Thyroid gland (tissue), 4 donors: Measurements from ENCODE around the gene SMARCE1. TPM values are rescaled to one million over a fixed set of nuclear protein-coding genes. Genes with fewer than 3 reads are reported as not detected.

Source experiments
- DNase-seq, 2 donors: peaks; one replicate each; pipeline ENCODE4 v3.0.0-alpha.2; 2019
- H3K27ac ChIP-seq, 3 donors: fragments of 200-600 bp; sonication (generic); 1 replicate in 2 of 3; 2 replicates in 1 of 3; pipeline ENCODE4 v1.5.1; 2016 to 2019; ENCODE audit warnings: mild to moderate bottlenecking in 1 of 3, moderate library complexity in 1 of 3
- H3K27me3 ChIP-seq: fragments of 200-600 bp; sonication (generic); one replicate; pipeline ENCODE4 v1.5.1; 2019
- H3K36me3 ChIP-seq, 2 donors: fragments of 200-600 bp; sonication (generic); one replicate each; pipeline ENCODE4 v1.5.1; 2016 to 2019
- H3K4me1 ChIP-seq, 2 donors: fragments of 200-600 bp; sonication (generic); one replicate each; pipeline ENCODE4 v1.5.1; 2017 to 2019
- H3K4me3 ChIP-seq, 3 donors: fragments of 200-600 bp; sonication (generic); replicated peaks in 1 of 3; 1 replicate in 2 of 3; 2 replicates in 1 of 3; pipeline ENCODE4 v1.5.1; 2016; ENCODE audit warnings: mild to moderate bottlenecking in 1 of 3
- H3K9me3 ChIP-seq: fragments of 200-600 bp; sonication (generic); one replicate; pipeline ENCODE4 v1.5.1; 2017
- POLR2A ChIP-seq, 2 donors: fragments of 450-650 bp; IDR thresholded peaks; one replicate each; pipeline ENCODE4 v1.6.1; 2017; ENCODE audit warnings: antibody characterized with exemption in 2 of 2, mild to moderate bottlenecking in 2 of 2, moderate library complexity in 1 of 2
- WGBS, 2 donors: methylation state at CpG; one replicate each; pipeline ENCODE4 v1.1.5; 2017; 5-methylcytosine and 5-hydroxymethylcytosine counted together
- intact Hi-C: fragments of 100-400 bp; cut with DNase I; formaldehyde crosslinking; loops from one replicate; pipeline ENCODE4 v1.15.1; 2023
- total RNA-seq, 4 donors: library from RNA; depleted of rRNA; stranded (reverse); fragments of >200 nt; gene quantifications; one replicate each; pipeline ENCODE4 v1.2.3, GENCODE V29; 2016
- TF ChIP-seq, protein P1 (sequence below), 6 experiments: fragments of 200-600 bp in 3 of 6; fragments of 450-650 bp in 3 of 6; sonication (generic) in 3 of 6; IDR thresholded peaks; one replicate each; pipeline ENCODE4 v1.5.1; 2016 to 2019; ENCODE audit warnings: antibody characterized with exemption in 6 of 6, mild to moderate bottlenecking in 2 of 6, inconsistent platforms in 1 of 6, moderate library complexity in 1 of 6

The SMARCE1 gene
- total RNA-seq, 4 donors from 2014 or later: 82.1 to 125 (median 108) TPM

GRCh38 chr17:40622509-40622928, 25.1 kb downstream of the SMARCE1 start:
- 55 to 59% methylated on average over 3 of the region's 3 CpGs for WGBS, 2 donors
- no peaks in the 10 kb centered on the region for H3K27me3 ChIP-seq
- no peak overlapping the region for H3K27ac ChIP-seq
- TF ChIP-seq, protein P1, sequence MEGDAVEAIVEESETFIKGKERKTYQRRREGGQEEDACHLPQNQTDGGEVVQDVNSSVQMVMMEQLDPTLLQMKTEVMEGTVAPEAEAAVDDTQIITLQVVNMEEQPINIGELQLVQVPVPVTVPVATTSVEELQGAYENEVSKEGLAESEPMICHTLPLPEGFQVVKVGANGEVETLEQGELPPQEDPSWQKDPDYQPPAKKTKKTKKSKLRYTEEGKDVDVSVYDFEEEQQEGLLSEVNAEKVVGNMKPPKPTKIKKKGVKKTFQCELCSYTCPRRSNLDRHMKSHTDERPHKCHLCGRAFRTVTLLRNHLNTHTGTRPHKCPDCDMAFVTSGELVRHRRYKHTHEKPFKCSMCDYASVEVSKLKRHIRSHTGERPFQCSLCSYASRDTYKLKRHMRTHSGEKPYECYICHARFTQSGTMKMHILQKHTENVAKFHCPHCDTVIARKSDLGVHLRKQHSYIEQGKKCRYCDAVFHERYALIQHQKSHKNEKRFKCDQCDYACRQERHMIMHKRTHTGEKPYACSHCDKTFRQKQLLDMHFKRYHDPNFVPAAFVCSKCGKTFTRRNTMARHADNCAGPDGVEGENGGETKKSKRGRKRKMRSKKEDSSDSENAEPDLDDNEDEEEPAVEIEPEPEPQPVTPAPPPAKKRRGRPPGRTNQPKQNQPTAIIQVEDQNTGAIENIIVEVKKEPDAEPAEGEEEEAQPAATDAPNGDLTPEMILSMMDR (IDR thresholded peaks at IDR 0.05): no peak
- no peak for TF ChIP-seq POLR2A (IDR thresholded peaks at IDR 0.05)
- H3K36me3 ChIP-seq: no peaks in the 10 kb centered on the region
- H3K9me3 ChIP-seq: no peaks in the 10 kb centered on the region
- H3K4me1 ChIP-seq: peaks cover 0 to 6% of the 10 kb centered on the region in 2 donors
- H3K4me3 ChIP-seq: no peak overlapping the region
- intact Hi-C loops: no loop called here
- DNase-seq: no peak

GRCh38 chr17:40621578-40621977, 26.0 kb downstream of the SMARCE1 start:
- H3K27ac ChIP-seq: no peak overlapping the region
- 71 to 73% methylated on average over 8 of the region's 8 CpGs for WGBS, 2 donors
- TF ChIP-seq POLR2A (IDR thresholded peaks at IDR 0.05): no peak
- TF ChIP-seq, protein P1 (IDR thresholded peaks at IDR 0.05): no peak

DNA sequence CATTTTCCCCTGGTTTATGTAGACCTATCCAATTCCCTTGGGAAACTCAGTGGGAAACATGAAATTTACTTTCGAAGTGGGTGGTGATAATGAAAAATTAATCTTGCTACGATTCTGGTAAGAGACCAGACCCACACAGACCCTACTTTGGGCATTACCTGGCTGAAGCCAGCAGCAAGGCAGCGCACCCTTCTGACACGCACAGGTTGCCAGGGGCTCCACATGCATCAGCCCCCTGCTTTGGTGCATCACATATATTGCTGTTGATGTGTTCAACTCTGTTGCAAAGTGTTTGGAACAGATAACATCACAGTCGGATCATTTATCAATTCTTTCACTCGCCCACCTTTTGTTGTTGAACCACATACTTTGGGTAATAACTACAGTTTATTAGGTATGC, 26.6 kb downstream of the SMARCE1 start:
- TF ChIP-seq POLR2A (IDR thresholded peaks at IDR 0.05): no peak
- TF ChIP-seq, protein P1 (IDR thresholded peaks at IDR 0.05): no peak
- no peak overlapping the region for H3K27ac ChIP-seq
- no peaks in the 10 kb centered on the region for H3K36me3 ChIP-seq
- H3K4me1 ChIP-seq: peaks cover 0 to 6% of the 10 kb centered on the region in 2 donors
- H3K27me3 ChIP-seq: no peaks in the 10 kb centered on the region
- WGBS, 2 donors: 92 to 94% methylated on average over 6 of the region's 6 CpGs
- no peak overlapping the region for H3K4me3 ChIP-seq
- no peaks in the 10 kb centered on the region for H3K9me3 ChIP-seq
- no peak for DNase-seq
- intact Hi-C loops: no loop called here

More at GRCh38 chr17:40621578-40621977, 26.0 kb downstream of the SMARCE1 start:
- intact Hi-C loops: no loop called here
- Histone ChIP-seq H3K36me3 (no peaks in the 10 kb centered on the region), H3K27me3 (no peaks in the 10 kb centered on the region), H3K4me3 (no peak overlapping the region), H3K4me1 (peaks cover 0 to 6% of the 10 kb centered on the region in 2 donors), H3K9me3 (no peaks in the 10 kb centered on the region)
- no peak for DNase-seq

DNA sequence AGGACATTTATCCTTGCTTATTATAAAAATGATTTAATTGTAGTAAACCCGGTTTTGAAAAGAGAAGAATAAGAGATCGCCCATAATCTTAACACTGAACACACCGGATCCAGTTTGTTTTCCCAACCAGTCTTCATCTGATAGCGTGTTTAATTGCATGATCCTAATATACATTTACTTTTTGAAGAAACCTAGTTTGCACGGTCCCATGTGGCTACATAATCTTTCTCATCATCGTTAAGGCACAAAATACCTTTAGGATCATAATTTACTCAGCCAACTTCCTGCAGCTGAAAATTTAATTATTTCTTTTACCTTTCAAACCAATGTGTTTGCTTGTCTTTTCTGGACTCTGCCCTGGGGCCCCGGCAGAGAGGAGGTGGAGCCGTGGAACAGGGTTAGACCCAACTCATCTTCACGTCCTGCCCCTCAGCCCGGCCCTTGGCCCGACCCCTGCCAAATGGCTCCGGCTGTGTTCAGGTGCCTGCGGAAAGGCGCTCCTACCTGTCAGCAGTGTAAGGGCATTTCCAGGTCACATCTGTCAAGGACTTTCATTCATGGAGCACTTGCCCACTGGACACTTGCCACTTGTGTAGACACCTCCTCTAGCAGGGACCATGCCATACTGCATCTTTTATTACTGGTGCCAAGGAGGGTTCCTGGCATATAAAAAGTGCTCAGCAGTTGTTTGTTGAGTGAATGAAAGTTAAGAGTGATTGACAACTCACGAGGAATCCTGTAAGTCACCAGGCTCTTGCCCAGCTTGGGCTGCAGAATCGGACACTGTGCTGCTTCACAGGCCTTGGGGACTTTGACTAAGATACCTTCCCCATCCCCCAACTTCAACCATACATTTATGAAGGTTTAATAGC, 28.6 kb downstream of the SMARCE1 start:
- DNase-seq: no peak
- Histone ChIP-seq H3K36me3 (no peaks in the 10 kb centered on the region), H3K4me1 (peaks cover 0 to 6% of the 10 kb centered on the region in 2 donors), H3K27me3 (no peaks in the 10 kb centered on the region), H3K27ac (no peak overlapping the region), H3K9me3 (no peaks in the 10 kb centered on the region), H3K4me3 (no peak overlapping the region)
- WGBS, 2 donors: 78 to 85% methylated on average over 16 of the region's 16 CpGs
- intact Hi-C loops: loop anchor here (5.0 kb wide), 1 partner anchor 173 kb away; no protein-coding TSS in a partner anchor
- TF ChIP-seq, protein P1 (IDR thresholded peaks at IDR 0.05): no peak

GRCh38 chr17:40617678-40618240, 29.9 kb downstream of the SMARCE1 start:
- Histone ChIP-seq H3K9me3 (no peaks in the 10 kb centered on the region), H3K27me3 (no peaks in the 10 kb centered on the region), H3K27ac (no peak overlapping the region), H3K4me1 (peaks cover 0 to 6% of the 10 kb centered on the region in 2 donors), H3K4me3 (no peak overlapping the region), H3K36me3 (no peaks in the 10 kb centered on the region)
- intact Hi-C loops: loop anchor here (5.0 kb wide), 1 partner anchor 175 kb away; no protein-coding TSS in a partner anchor
- 71 to 75% methylated on average over 11 of the region's 11 CpGs for WGBS, 2 donors
- no peak for DNase-seq
- no peak for TF ChIP-seq POLR2A (IDR thresholded peaks at IDR 0.05)
- TF ChIP-seq, protein P1 (IDR thresholded peaks at IDR 0.05): no peak
